GM12878 (cell line): ENCODE results near the gene PPP1R12B. TPM values are rescaled to one million over a fixed set of nuclear protein-coding genes. Genes with fewer than 3 reads are reported as not detected.

Experiments
- ATF3 ChIP-seq: IDR thresholded peaks from 2 replicates; pipeline ENCODE4 v1.6.1; 2011; ENCODE audit warnings: low read depth, mild to moderate bottlenecking, low read length, moderate library complexity, borderline replicate concordance; ENCODE audit errors: extremely low read depth
- BMI1 ChIP-seq: fragments of 450-650 bp; IDR thresholded peaks from 2 replicates; pipeline ENCODE4 v1.6.1; 2016; ENCODE audit warnings: mild to moderate bottlenecking, moderate library complexity, borderline replicate concordance
- CHD4 ChIP-seq: fragments of 200-600 bp; sonication (generic); IDR thresholded peaks from 2 replicates; pipeline ENCODE4 v1.6.1; 2016; ENCODE audit warnings: mild to moderate bottlenecking
- EP300 ChIP-seq, 2 experiments: fragments of 150-350 bp in 1 of 2; IDR thresholded peaks; 2 replicates each; pipeline ENCODE4 v1.6.1; 2011 to 2012; ENCODE audit warnings: low read depth in 2 of 2, low read length in 2 of 2, borderline replicate concordance in 1 of 2, improper control_type of control experiment in 1 of 2, inconsistent platforms in 1 of 2; ENCODE audit not compliant: control insufficient read depth in 1 of 2
- ESRRA ChIP-seq: IDR thresholded peaks from 2 replicates; pipeline ENCODE4 v1.6.1; 2012; ENCODE audit warnings: mild to moderate bottlenecking, low read length, improper control_type of control experiment
- FOXK2 ChIP-seq: fragments of 450-650 bp; IDR thresholded peaks from 2 replicates; pipeline ENCODE4 v1.6.1; 2017; ENCODE audit warnings: mild to moderate bottlenecking, moderate library complexity
- FOXM1 ChIP-seq: IDR thresholded peaks from 2 replicates; pipeline ENCODE4 v1.6.1; 2012; ENCODE audit warnings: low read depth, mild to moderate bottlenecking, inconsistent platforms, low read length, moderate library complexity
- IKZF1 ChIP-seq: fragments of 450-650 bp; conservative IDR thresholded peaks from 2 replicates; pipeline ENCODE4 v1.6.1; 2017; ENCODE audit warnings: antibody characterized with exemption, mild to moderate bottlenecking
- IRF4 ChIP-seq: IDR thresholded peaks from 2 replicates; pipeline ENCODE4 v1.6.1; 2011; ENCODE audit warnings: low read depth, low read length
- KLF5 ChIP-seq: fragments of 450-650 bp; IDR thresholded peaks from 2 replicates; pipeline ENCODE4 v1.6.1; 2014; ENCODE audit warnings: mild to moderate bottlenecking; ENCODE audit not compliant: partially characterized antibody
- MTA2 ChIP-seq: fragments of 450-650 bp; IDR thresholded peaks from 2 replicates; pipeline ENCODE4 v1.6.1; 2016; ENCODE audit warnings: low read depth, mild to moderate bottlenecking, moderate library complexity
- NFYB ChIP-seq: IDR thresholded peaks from 2 replicates; pipeline ENCODE4 v1.6.1; 2011; ENCODE audit warnings: low read depth, mild to moderate bottlenecking, low read length, improper control_type of control experiment, moderate library complexity; ENCODE audit not compliant: insufficient read depth
- PKNOX1 ChIP-seq: fragments of 450-650 bp; IDR thresholded peaks from 2 replicates; pipeline ENCODE4 v1.6.1; 2016; ENCODE audit warnings: mild to moderate bottlenecking
- POLR2A ChIP-seq: IDR thresholded peaks from 2 replicates; pipeline ENCODE4 v1.6.1; 2011; ENCODE audit warnings: low read depth, mild to moderate bottlenecking, low read length
- POU2F2 ChIP-seq: IDR thresholded peaks from 3 replicates; pipeline ENCODE4 v1.6.1; 2011; ENCODE audit warnings: low read depth, mild to moderate bottlenecking, low read length, borderline replicate concordance
- RAD51 ChIP-seq: fragments of 450-650 bp; IDR thresholded peaks from 2 replicates; pipeline ENCODE4 v1.6.1; 2016; ENCODE audit warnings: moderate library complexity, mild to moderate bottlenecking, inconsistent platforms
- RELA ChIP-seq: fragments of 450-650 bp; IDR thresholded peaks from 2 replicates; pipeline ENCODE4 v1.8.0; 2014; ENCODE audit warnings: borderline replicate concordance; ENCODE audit not compliant: partially characterized antibody
- SMC3 ChIP-seq: IDR thresholded peaks from 2 replicates; pipeline ENCODE4 v1.6.1; 2011; ENCODE audit warnings: low read length, improper control_type of control experiment, borderline replicate concordance
- STAT1 ChIP-seq: fragments of 450-650 bp; conservative IDR thresholded peaks from 2 replicates; pipeline ENCODE4 v1.6.1; 2014; ENCODE audit warnings: antibody characterized with exemption, mild to moderate bottlenecking
- SUPT20H ChIP-seq: IDR thresholded peaks from 2 replicates; pipeline ENCODE4 v1.6.1; 2011; ENCODE audit warnings: low read depth, mild to moderate bottlenecking, low read length, moderate library complexity, borderline replicate concordance; ENCODE audit not compliant: control insufficient read depth
- TARDBP ChIP-seq: IDR thresholded peaks from 2 replicates; pipeline ENCODE4 v1.6.1; 2016; ENCODE audit warnings: borderline replicate concordance
- WRNIP1 ChIP-seq: IDR thresholded peaks from 2 replicates; pipeline ENCODE4 v1.6.1; 2011; ENCODE audit warnings: low read depth, low read length, improper control_type of control experiment, borderline replicate concordance
- YY1 ChIP-seq: IDR thresholded peaks from 2 replicates; pipeline ENCODE4 v1.6.1; 2011; ENCODE audit warnings: low read depth, mild to moderate bottlenecking, low read length
- ZNF217 ChIP-seq: fragments of 450-650 bp; IDR thresholded peaks from 2 replicates; pipeline ENCODE4 v1.6.1; 2017; ENCODE audit warnings: antibody characterized with exemption, mild to moderate bottlenecking
- polyA plus RNA-seq, 11 experiments: library from polyadenylated mRNA; depleted of rRNA in 4 of 11; unstranded in 6 of 11; stranded (reverse) in 5 of 11; fragments of >200 nt; fragmentation: Nextera tagmentation in 4 of 11; fragmentation: Illumina TruSeq in 1 of 11; extraction: Ambion mirVana in 4 of 11; extraction: Trizol in 1 of 11; gene quantifications; 1 replicate in 1 of 11; 2 replicates in 10 of 11; pipeline versions ENCODE4 v1.2.1 to v1.2.3, GENCODE V29; 2011 to 2016; ENCODE audit warnings: inconsistent platforms in 2 of 11, missing spikeins in 2 of 11, low read depth in 1 of 11
- total RNA-seq, 4 experiments: library from RNA; depleted of rRNA in 3 of 4; stranded (reverse); fragments of >200 nt in 3 of 4; fragmentation: Illumina TruSeq in 1 of 4; extraction: Trizol in 1 of 4; gene quantifications; 2 replicates each; pipeline versions ENCODE4 v1.2.1 to v1.2.3, GENCODE V29; 2013 to 2021
- TF ChIP-seq, protein P1 (sequence below): fragments of 450-650 bp; conservative IDR thresholded peaks from 2 replicates; pipeline ENCODE4 v1.6.1; 2017; ENCODE audit warnings: mild to moderate bottlenecking, moderate library complexity
- TF ChIP-seq, protein P2 (sequence below): fragments of 450-650 bp; IDR thresholded peaks from 2 replicates; pipeline ENCODE4 v1.6.1; 2014; ENCODE audit warnings: mild to moderate bottlenecking

PPP1R12B gene
- total and polyA plus RNA-seq, 10 of the 15 experiments (the other 5 are each of a cell fraction or from before 2014, with no cell fraction given): 0.29 to 9.4 (median 4.7) TPM

GRCh38 chr1:202348509-202349205 lies at the start of gene PPP1R12B (continued):
- no peak for TF ChIP-seq BMI1
- TF ChIP-seq NFYB: no peak
- no peak for TF ChIP-seq FOXM1
- TF ChIP-seq RAD51: peak; percentile 90
- TF ChIP-seq IKZF1: peak; percentile 100
- TF ChIP-seq ATF3: peak; percentile 77; the same call in 1 of the 2 replicates
- no peak for TF ChIP-seq EP300 (IDR thresholded peaks at IDR 0.05; ENCODE audit: borderline replicate concordance in 1 of 2, control insufficient read depth in 1 of 2, low read depth in 2 of 2, low read length in 2 of 2)
- no peak for TF ChIP-seq CHD4
- TF ChIP-seq TARDBP: peak; percentile 92
- no peak; the same call in 1 of the 2 replicates for TF ChIP-seq PKNOX1
- peak; percentile 83; the same call in 1 of the 2 replicates for TF ChIP-seq MTA2
- no peak for TF ChIP-seq ESRRA
- TF ChIP-seq, protein P1, sequence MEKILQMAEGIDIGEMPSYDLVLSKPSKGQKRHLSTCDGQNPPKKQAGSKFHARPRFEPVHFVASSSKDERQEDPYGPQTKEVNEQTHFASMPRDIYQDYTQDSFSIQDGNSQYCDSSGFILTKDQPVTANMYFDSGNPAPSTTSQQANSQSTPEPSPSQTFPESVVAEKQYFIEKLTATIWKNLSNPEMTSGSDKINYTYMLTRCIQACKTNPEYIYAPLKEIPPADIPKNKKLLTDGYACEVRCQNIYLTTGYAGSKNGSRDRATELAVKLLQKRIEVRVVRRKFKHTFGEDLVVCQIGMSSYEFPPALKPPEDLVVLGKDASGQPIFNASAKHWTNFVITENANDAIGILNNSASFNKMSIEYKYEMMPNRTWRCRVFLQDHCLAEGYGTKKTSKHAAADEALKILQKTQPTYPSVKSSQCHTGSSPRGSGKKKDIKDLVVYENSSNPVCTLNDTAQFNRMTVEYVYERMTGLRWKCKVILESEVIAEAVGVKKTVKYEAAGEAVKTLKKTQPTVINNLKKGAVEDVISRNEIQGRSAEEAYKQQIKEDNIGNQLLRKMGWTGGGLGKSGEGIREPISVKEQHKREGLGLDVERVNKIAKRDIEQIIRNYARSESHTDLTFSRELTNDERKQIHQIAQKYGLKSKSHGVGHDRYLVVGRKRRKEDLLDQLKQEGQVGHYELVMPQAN: peak; percentile 88
- no peak for TF ChIP-seq STAT1
- TF ChIP-seq IRF4: peak; percentile 5; the same call in 1 of the 2 replicates
- TF ChIP-seq FOXK2: no peak
- peak; percentile 50 for TF ChIP-seq RELA
- peak; percentile 68 for TF ChIP-seq KLF5
- TF ChIP-seq, protein P2, sequence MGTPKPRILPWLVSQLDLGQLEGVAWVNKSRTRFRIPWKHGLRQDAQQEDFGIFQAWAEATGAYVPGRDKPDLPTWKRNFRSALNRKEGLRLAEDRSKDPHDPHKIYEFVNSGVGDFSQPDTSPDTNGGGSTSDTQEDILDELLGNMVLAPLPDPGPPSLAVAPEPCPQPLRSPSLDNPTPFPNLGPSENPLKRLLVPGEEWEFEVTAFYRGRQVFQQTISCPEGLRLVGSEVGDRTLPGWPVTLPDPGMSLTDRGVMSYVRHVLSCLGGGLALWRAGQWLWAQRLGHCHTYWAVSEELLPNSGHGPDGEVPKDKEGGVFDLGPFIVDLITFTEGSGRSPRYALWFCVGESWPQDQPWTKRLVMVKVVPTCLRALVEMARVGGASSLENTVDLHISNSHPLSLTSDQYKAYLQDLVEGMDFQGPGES: no peak
- no peak for TF ChIP-seq SMC3
- TF ChIP-seq POU2F2: peak; percentile 15; the same call in 1 of the 3 replicates
- TF ChIP-seq POLR2A: peak; percentile 77
- TF ChIP-seq ZNF217: no peak
- TF ChIP-seq YY1: peak; percentile 100
- TF ChIP-seq SUPT20H: no peak
- TF ChIP-seq WRNIP1: no peak
